HL-60 (cell line): ENCODE results near the gene MCU.

ENCODE experiments used
- CTCF ChIP-seq: IDR thresholded peaks from one replicate; pipeline ENCODE4 v1.5.1; 2011; ENCODE audit warnings: low read length, control low read depth, inconsistent platforms; ENCODE audit not compliant: insufficient read depth
- POLR2AphosphoS5 ChIP-seq: IDR thresholded peaks from 2 replicates; pipeline ENCODE4 v1.6.1; 2012; ENCODE audit warnings: low read depth

DNA sequence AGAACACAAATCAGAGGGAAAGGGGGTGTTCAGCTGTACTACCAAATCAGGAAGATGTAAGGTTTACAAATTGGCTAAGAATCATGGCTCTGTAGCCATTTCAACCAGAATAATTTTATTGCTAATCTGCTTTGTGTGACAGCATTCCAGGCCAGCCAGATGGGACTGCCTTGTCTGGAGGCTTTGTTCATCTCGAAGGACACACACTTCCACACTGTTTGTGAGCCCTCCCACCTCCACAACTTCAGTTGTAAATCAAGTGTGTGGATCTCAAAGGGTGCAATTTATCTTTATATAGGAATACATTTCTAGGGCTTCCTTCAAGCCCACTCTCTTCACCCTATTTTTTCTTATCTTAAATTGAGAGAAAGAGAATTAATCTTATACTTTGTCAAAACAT is 194.7 kb downstream of the MCU start:
- TF ChIP-seq CTCF: no peak
- no peak for TF ChIP-seq POLR2AphosphoS5
